A549 (cell line): ENCODE results near the gene ATG16L1. TPM values are rescaled to one million over a fixed set of nuclear protein-coding genes. Genes with fewer than 3 reads are reported as not detected.

Source experiments
- ATAC-seq, 2 experiments: fragments of 200-7000 bp in 1 of 2; fragments of >200 bp in 1 of 2; cut with Nextera tagmentation in 1 of 2; cut with Tn5 transposase in 1 of 2; 3 replicates each; pipeline versions ENCODE4 v1.8.0 to v1.9.1; 2018 to 2020; ENCODE audit warnings: mild to moderate bottlenecking in 1 of 2, moderate library complexity in 1 of 2
- CTCF ChIA-PET: fragments of 300-600 bp; sonication (Branson Sonifier 250); formaldehyde crosslinking; extraction: SDS; loops from one replicate; lab custom pipeline; 2021; ENCODE audit warnings: antibody characterized with exemption, inconsistent platforms; lab: Yijun Ruan, JAX
- POLR2A ChIA-PET: fragments of 350-600 bp; formaldehyde crosslinking; extraction: SDS; loops from one replicate; lab custom pipeline; 2021; ENCODE audit warnings: antibody characterized with exemption, inconsistent platforms; lab: Yijun Ruan, JAX
- DNase-seq, 2 experiments: peaks; one replicate each; pipeline versions ENCODE4 v3.0.0 to v3.0.0-alpha.2; 2011 to 2016; ENCODE audit warnings: low read depth in 1 of 2, low spot score in 1 of 2
- FAIRE-seq: peaks from 2 replicates; lab custom pipeline; 2011; peaks lifted over from hg19 to GRCh38; lab: Jason Lieb, UNC
- H3K27ac ChIP-seq, 2 experiments: fragments of >200 bp; sonication (Bioruptor Twin); formaldehyde crosslinking; 3 replicates each; pipeline ENCODE4 v1.5.1; 2016 to 2017
- H3K4me1 ChIP-seq: fragments of >200 bp; sonication (Bioruptor Twin); formaldehyde crosslinking; 3 replicates; pipeline ENCODE4 v1.6.1; 2016
- H3K4me2 ChIP-seq: fragments of >200 bp; sonication (Bioruptor Twin); formaldehyde crosslinking; 3 replicates; pipeline ENCODE4 v1.6.1; 2016
- H3K4me3 ChIP-seq: fragments of >200 bp; sonication (Bioruptor Twin); formaldehyde crosslinking; 3 replicates; pipeline ENCODE4 v1.5.1; 2016
- H3K9me3 ChIP-seq: fragments of >200 bp; sonication (Bioruptor Twin); formaldehyde crosslinking; 3 replicates; pipeline ENCODE4 v1.6.1; 2016
- CEBPB ChIP-seq, 2 experiments: fragments of >200 bp in 1 of 2; sonication (Bioruptor Twin) in 1 of 2; formaldehyde crosslinking in 1 of 2; IDR thresholded peaks; 2 replicates each; pipeline ENCODE4 v1.6.1; 2012 to 2016
- CHD2 ChIP-seq: fragments of 150-350 bp; IDR thresholded peaks from 2 replicates; pipeline ENCODE4 v1.6.1; 2014; ENCODE audit warnings: low read length; ENCODE audit not compliant: partially characterized antibody
- ESRRA ChIP-seq: fragments of 150-350 bp; IDR thresholded peaks from 2 replicates; pipeline ENCODE4 v1.6.1; 2014; ENCODE audit warnings: mild to moderate bottlenecking, low read length, borderline replicate concordance
- FOXS1 ChIP-seq: fragments of 250-450 bp; sonication (Bioruptor Pico); IDR thresholded peaks from 2 replicates; pipeline ENCODE4 v1.5.0; 2020; ENCODE audit warnings: mild to moderate bottlenecking, moderate library complexity
- HDAC2 ChIP-seq: fragments of 200-600 bp; sonication (generic); IDR thresholded peaks from 2 replicates; pipeline ENCODE4 v1.6.1; 2016
- HEYL ChIP-seq: fragments of 250-450 bp; sonication (Bioruptor Pico); IDR thresholded peaks from 2 replicates; pipeline ENCODE4 v1.8.0; 2021; ENCODE audit warnings: mild to moderate bottlenecking, moderate library complexity
- HOXB13 ChIP-seq: fragments of 250-450 bp; sonication (Bioruptor Pico); IDR thresholded peaks from 2 replicates; pipeline ENCODE4 v1.5.0; 2020; ENCODE audit warnings: low read depth, mild to moderate bottlenecking, moderate library complexity
- KDM5A ChIP-seq: fragments of 200-600 bp; sonication (generic); IDR thresholded peaks from 2 replicates; pipeline ENCODE4 v1.6.1; 2016; ENCODE audit warnings: antibody characterized with exemption, mild to moderate bottlenecking
- MAFK ChIP-seq: fragments of 450-650 bp; IDR thresholded peaks from 2 replicates; pipeline ENCODE4 v1.6.1; 2014; ENCODE audit not compliant: partially characterized antibody
- NFE2L2 ChIP-seq: fragments of 150-350 bp; conservative IDR thresholded peaks from 2 replicates; pipeline ENCODE4 v1.6.1; 2014; ENCODE audit warnings: low read length
- NR3C1 ChIP-seq: fragments of >200 bp; sonication (Bioruptor Twin); formaldehyde crosslinking; IDR thresholded peaks from 3 replicates; pipeline ENCODE4 v1.6.1; 2017
- POLR2AphosphoS2 ChIP-seq: conservative IDR thresholded peaks from 2 replicates; pipeline ENCODE4 v1.6.1; 2012; ENCODE audit warnings: low read length, improper control_type of control experiment, inconsistent platforms
- RAD21 ChIP-seq, 2 experiments: fragments of >200 bp in 1 of 2; sonication (Bioruptor Twin) in 1 of 2; formaldehyde crosslinking in 1 of 2; IDR thresholded peaks in 1 of 2; conservative IDR thresholded peaks in 1 of 2; 2 replicates in 1 of 2; 3 replicates in 1 of 2; pipeline ENCODE4 v1.6.1; 2012 to 2018; ENCODE audit warnings: inconsistent platforms in 1 of 2
- ZNF302 ChIP-seq: fragments of 250-450 bp; sonication (Bioruptor Pico); IDR thresholded peaks from 2 replicates; pipeline ENCODE4 v1.9.0; 2021; ENCODE audit warnings: inconsistent platforms, mild to moderate bottlenecking, moderate library complexity
- ZSCAN20 ChIP-seq: fragments of 250-450 bp; sonication (Bioruptor Pico); IDR thresholded peaks from 2 replicates; pipeline ENCODE4 v1.8.0; 2022; ENCODE audit warnings: mild to moderate bottlenecking, moderate library complexity
- WGBS: methylation state at CpG from one replicate; pipeline ENCODE4 v1.1.6; 2017; ENCODE audit errors: missing lambda C conversion rate; 5-methylcytosine and 5-hydroxymethylcytosine counted together
- polyA plus RNA-seq, 4 experiments: library from polyadenylated mRNA; depleted of rRNA in 3 of 4; stranded (reverse); fragments of >200 nt; fragmentation: RNase III in 1 of 4; extraction: RNeasy Plus Mini Kit Qiagen cat#74134 plus additional on column Dnase treatment in 1 of 4; gene quantifications; 2 replicates in 3 of 4; 3 replicates in 1 of 4; pipeline ENCODE4 v1.2.3, GENCODE V29; 2011 to 2017
- TF ChIP-seq, protein P1 (sequence below): fragments of 250-450 bp; sonication (Bioruptor Pico); IDR thresholded peaks from 2 replicates; pipeline ENCODE4 v1.5.0; 2021; ENCODE audit warnings: mild to moderate bottlenecking, moderate library complexity, borderline replicate concordance
- TF ChIP-seq, protein P2 (sequence below): fragments of 450-650 bp; IDR thresholded peaks from 2 replicates; pipeline ENCODE4 v1.6.1; 2014; ENCODE audit warnings: antibody characterized with exemption
- TF ChIP-seq, protein P3 (sequence below): fragments of 200-600 bp; sonication (generic); IDR thresholded peaks from 2 replicates; pipeline ENCODE4 v1.6.1; 2016; ENCODE audit warnings: antibody characterized with exemption, mild to moderate bottlenecking, moderate library complexity

Gene ATG16L1
- polyA plus RNA-seq, 2 of the 4 experiments (the other 2 are of a cell fraction): 45.1 to 70.9 TPM

DNA sequence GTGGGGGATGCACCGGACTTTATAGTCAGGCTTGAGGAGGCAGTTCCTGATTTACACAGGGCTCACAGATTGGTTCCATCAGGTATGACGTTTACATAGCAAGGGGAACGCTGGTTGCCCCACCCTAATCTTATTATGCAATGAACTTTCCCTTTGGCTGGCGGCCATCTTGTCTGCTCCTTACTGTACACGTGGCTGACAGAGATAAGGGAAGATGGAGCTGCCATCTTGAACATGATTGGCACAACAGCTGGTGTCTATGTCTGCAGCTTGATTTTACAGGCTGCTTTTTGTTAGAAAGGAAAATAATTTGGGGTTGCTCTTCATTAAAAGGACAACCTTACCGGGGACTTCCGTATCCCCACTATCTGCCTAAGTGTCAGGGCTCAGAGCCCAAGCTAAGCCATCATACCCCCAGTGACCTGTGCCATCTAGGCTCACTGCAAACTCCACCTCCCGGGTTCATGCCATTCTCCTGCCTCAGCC, 33.5 kb upstream of the ATG16L1 start:
- 58% methylated on average over 8 of the region's 8 CpGs for WGBS
- no peak overlapping the region for H3K4me2 ChIP-seq
- ChIA-PET CTCF (interaction anchor here (1.3 to 1.4 kb wide), 2 partner anchors 8 to 164 kb away, joined by 3 to 8 read pairs; no protein-coding TSS in a partner anchor), POLR2A (no interaction called here)
- no peaks in the 10 kb centered on the region for H3K9me3 ChIP-seq
- peaks cover 8% of the 10 kb centered on the region; the same call in 1 of the 3 replicates for H3K4me1 ChIP-seq
- DNase-seq (peak in 1 of 2 experiments; percentile 53), FAIRE-seq (no peak), ATAC-seq (peak in 1 of 2 experiments; percentile 36; a peak in 2 of 6 replicates)
- TF ChIP-seq ZSCAN20 (CRISPR knock-in tag) (no peak), NR3C1 (no peak), CEBPB (IDR thresholded peaks at IDR 0.05) (peak in 1 of 2 experiments; percentile 11; a peak in 1 of 4 replicates)
- TF ChIP-seq, protein P1, sequence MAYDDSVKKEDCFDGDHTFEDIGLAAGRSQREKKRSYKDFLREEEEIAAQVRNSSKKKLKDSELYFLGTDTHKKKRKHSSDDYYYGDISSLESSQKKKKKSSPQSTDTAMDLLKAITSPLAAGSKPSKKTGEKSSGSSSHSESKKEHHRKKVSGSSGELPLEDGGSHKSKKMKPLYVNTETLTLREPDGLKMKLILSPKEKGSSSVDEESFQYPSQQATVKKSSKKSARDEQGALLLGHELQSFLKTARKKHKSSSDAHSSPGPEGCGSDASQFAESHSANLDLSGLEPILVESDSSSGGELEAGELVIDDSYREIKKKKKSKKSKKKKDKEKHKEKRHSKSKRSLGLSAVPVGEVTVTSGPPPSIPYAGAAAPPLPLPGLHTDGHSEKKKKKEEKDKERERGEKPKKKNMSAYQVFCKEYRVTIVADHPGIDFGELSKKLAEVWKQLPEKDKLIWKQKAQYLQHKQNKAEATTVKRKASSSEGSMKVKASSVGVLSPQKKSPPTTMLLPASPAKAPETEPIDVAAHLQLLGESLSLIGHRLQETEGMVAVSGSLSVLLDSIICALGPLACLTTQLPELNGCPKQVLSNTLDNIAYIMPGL: no peak
- H3K27ac ChIP-seq: no peak overlapping the region
- no peak overlapping the region for H3K4me3 ChIP-seq

DNA sequence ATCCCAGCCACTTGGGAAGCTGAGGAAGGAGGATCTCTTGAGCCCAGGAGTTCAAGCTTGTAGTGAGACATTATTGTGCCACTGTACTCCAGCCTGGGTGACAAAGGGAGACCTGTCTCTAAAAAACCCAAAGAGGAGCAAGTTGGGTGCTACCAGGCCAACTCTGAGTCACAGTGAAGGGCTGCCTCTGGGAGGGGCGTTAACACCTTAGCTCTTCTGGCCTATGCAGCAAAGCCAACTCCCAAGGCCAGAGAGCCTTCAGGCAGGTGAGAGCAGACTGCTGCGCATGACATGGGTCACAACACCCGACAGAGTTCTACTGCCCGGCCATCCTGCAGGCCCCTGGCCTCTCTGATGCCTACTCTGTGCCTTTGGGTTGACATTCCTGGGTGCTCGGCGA, 32.6 kb upstream of the ATG16L1 start:
- no peak overlapping the region for H3K27ac ChIP-seq
- no peak overlapping the region for H3K4me2 ChIP-seq
- peaks cover 8% of the 10 kb centered on the region; the same call in 1 of the 3 replicates for H3K4me1 ChIP-seq
- no peak for DNase-seq
- CTCF ChIA-PET: interaction anchor here (0.6 to 1.4 kb wide), 3 partner anchors 9 to 165 kb away, joined by 3 to 8 read pairs (median 3); no protein-coding TSS in a partner anchor
- POLR2A ChIA-PET: no interaction called here
- TF ChIP-seq HOXB13 (CRISPR knock-in tag): no peak
- TF ChIP-seq POLR2AphosphoS2: no peak
- TF ChIP-seq FOXS1 (CRISPR knock-in tag): no peak
- no peak for TF ChIP-seq NFE2L2
- TF ChIP-seq HEYL (CRISPR knock-in tag): no peak
- TF ChIP-seq ZNF302 (CRISPR knock-in tag): no peak
- TF ChIP-seq, protein P2, sequence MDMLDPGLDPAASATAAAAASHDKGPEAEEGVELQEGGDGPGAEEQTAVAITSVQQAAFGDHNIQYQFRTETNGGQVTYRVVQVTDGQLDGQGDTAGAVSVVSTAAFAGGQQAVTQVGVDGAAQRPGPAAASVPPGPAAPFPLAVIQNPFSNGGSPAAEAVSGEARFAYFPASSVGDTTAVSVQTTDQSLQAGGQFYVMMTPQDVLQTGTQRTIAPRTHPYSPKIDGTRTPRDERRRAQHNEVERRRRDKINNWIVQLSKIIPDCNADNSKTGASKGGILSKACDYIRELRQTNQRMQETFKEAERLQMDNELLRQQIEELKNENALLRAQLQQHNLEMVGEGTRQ: no peak
- no peak for TF ChIP-seq MAFK
- no peak for TF ChIP-seq RAD21 (conservative IDR thresholded peaks at IDR 0.05 in 1 of 2, IDR thresholded peaks at IDR 0.05 in 1 of 2)
- TF ChIP-seq HDAC2: no peak
- TF ChIP-seq, protein P3, sequence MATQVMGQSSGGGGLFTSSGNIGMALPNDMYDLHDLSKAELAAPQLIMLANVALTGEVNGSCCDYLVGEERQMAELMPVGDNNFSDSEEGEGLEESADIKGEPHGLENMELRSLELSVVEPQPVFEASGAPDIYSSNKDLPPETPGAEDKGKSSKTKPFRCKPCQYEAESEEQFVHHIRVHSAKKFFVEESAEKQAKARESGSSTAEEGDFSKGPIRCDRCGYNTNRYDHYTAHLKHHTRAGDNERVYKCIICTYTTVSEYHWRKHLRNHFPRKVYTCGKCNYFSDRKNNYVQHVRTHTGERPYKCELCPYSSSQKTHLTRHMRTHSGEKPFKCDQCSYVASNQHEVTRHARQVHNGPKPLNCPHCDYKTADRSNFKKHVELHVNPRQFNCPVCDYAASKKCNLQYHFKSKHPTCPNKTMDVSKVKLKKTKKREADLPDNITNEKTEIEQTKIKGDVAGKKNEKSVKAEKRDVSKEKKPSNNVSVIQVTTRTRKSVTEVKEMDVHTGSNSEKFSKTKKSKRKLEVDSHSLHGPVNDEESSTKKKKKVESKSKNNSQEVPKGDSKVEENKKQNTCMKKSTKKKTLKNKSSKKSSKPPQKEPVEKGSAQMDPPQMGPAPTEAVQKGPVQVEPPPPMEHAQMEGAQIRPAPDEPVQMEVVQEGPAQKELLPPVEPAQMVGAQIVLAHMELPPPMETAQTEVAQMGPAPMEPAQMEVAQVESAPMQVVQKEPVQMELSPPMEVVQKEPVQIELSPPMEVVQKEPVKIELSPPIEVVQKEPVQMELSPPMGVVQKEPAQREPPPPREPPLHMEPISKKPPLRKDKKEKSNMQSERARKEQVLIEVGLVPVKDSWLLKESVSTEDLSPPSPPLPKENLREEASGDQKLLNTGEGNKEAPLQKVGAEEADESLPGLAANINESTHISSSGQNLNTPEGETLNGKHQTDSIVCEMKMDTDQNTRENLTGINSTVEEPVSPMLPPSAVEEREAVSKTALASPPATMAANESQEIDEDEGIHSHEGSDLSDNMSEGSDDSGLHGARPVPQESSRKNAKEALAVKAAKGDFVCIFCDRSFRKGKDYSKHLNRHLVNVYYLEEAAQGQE: no peak
- no peak for TF ChIP-seq CHD2
- no peak for TF ChIP-seq ESRRA
- TF ChIP-seq KDM5A: no peak
- TF ChIP-seq, all 56 proteins: peak for 0
- Histone ChIP-seq H3K4me3 (no peak overlapping the region), H3K9me3 (no peaks in the 10 kb centered on the region)
- FAIRE-seq (no peak), ATAC-seq (no peak)
- WGBS: 75% methylated on average over 5 of the region's 6 CpGs
